HuH-7 (cell line): ENCODE results near the gene RGS11.

Source experiments
- DNase-seq: peaks from one replicate; pipeline ENCODE4 v3.0.0; 2011; ENCODE audit warnings: low spot score

RGS11 gene

DNA sequence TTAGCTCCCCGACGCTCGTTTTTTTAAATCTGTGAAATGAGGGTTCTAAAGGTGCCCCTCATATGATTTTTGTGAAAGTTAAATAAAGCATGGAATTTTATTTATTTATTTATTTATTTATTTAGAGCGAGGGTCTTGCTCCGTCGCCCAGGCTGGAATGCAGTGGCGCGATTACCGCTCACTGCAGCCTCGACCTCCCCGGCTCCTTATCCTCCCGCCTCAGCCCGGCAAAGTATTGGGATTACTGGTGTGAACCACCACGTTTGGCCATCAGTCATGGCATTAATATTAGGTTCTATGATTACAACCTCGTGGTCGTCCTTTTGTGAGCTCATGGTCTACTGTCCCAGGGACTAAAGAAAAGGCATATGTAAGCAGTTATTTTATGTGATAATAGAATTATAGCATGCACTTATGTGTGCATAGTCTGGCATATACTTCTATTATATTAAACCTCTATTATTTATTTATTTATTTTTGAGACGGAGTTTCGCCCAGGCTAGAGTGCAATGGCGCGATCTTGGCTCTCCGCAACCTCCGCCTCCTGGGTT lies 45.9 kb downstream of the RGS11 start:
- DNase-seq, result no peak

DNA sequence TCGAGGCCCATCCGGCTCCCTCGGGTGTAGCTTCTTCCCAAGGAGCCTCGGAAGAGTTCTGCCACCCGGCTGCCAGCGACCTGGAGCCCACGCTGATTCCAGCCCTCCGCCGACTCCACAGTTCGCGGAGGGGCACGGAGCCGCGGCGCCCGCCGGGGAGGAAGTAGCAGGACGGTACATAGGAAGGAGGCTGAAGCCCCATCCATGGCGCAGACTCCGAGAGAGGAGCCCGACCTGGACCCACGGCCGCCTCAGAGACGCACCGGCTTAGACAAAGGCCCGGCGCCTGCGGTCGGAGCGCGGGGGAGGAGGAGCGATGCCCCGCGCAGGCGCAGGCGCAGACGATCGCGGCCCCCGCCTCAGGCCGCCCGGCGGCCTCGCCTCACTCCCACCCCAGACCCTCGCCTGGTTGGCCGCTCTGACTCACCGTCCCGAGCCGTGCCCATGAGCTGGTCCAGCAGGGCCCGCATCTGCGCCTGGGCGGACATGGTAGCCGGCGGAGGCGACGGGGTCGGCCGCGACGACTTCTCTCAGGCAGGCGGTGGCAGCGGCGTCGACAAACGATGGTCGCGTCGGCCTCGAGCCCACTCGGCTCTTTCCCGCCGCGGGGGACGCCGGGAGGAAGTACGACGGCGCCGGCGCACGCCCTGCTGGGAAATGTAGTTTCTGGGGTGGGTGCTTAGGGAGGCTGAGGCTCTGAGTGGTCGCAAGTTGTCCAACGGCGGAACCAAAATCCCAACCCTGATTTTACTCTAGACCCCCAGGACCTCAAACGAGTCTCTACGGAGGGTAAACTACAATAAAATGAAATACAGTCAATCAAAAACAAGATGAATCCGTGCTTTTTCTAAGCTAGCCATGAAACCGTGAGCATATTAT lies 46.7 kb downstream of the RGS11 start, which contains the start of gene LUC7L:
Gene LUC7L (minus strand): TSS at position 598 of the 879 bp plus-strand sequence. CDS start 110 bp downstream, at position 488.
- DNase-seq, result peak; percentile 69

DNA sequence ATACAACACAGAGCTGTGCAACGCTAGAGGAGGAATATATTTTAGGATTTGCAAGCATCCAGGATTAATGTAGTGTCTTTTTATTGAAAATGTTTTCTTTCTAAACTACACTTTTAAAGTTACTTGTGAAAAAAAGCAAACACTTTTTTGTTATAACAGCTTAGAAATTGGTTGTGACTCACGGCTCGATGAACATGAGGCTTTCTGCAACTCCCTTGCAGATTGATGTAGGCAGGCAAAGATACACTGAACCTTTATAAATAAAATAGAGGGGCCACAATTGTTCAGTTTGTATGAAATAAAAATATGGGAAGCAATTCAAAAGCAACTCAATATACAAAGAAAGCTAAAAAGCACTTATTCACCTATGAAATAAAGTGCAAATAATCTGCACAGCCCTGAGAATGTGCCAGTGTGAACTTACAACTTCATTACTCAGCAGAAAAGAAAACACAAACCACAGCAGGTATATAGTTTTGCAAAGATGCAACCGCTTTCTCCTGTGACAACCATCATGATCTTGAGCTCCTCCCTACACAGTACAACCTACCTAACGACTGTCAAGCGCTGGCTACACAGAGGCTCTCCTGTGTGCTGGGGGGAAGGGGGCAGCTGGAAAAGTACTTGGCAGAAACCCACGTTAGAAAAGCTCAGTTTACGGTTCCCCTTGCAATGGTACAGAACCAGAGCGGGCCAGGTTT lies 47.4 kb downstream of the RGS11 start:
- DNase-seq, result no peak

DNA sequence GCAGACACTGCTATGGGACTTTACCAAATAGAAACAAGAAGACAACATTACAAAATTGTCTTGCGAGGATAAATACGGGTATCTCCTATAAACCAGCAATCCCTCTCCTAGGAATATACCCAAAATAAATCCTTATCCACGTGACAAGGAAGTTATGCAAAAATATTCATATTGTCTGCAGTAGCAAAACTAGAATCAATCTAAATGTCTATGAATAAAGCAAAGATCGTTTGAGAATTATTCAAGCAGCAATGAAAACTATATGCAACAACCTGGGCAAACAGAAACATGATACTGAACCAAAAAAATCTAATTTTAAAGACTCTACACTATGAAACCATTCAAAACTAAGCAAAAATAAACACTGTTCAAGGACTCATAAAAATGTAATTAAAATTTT lies 55.7 kb downstream of the RGS11 start:
- DNase-seq, result no peak
